ENCODE measurements around the gene PPP1R15B.

GRCh38 chr1:204383163-204383904 lies 28.3 kb downstream of the PPP1R15B start:
- no peak for TF ChIP-seq POLR2A (IDR thresholded peaks at IDR 0.05)
- TF ChIP-seq CTCF (IDR thresholded peaks at IDR 0.05): no peak

Measured in testis (tissue), 2 donors.